Pancreas (tissue), 10 donors: Measurements from ENCODE around the gene RREB1. TPM values are rescaled to one million over a fixed set of nuclear protein-coding genes. Genes with fewer than 3 reads are reported as not detected.

Experiments used
- ATAC-seq, 4 donors: fragments of 200-7000 bp; cut with Tn5 transposase; one replicate each; pipeline versions ENCODE4 v1.8.0 to v1.9.1; 2020; ENCODE audit warnings: mild to moderate bottlenecking in 4 of 4, moderate library complexity in 4 of 4
- DNase-seq, 6 donors: peaks; one replicate each; pipeline ENCODE4 v3.0.0-alpha.2; 2020
- FAIRE-seq: peaks from 2 replicates; lab custom pipeline; 2012; peaks lifted over from hg19 to GRCh38; lab: Jason Lieb, UNC
- H3K27ac ChIP-seq, 4 donors: fragments of 200-600 bp; sonication (generic); 1 replicate in 3 of 4; 2 replicates in 1 of 4; pipeline versions ENCODE4 v1.5.0 to v1.8.0; 2020
- H3K27me3 ChIP-seq, 4 donors: fragments of 200-600 bp; one replicate each; pipeline ENCODE4 v1.8.0; 2021
- H3K36me3 ChIP-seq, 3 donors: fragments of 200-600 bp; sonication (generic) in 1 of 3; one replicate each; pipeline versions ENCODE4 v1.5.0 to v1.8.0; 2020 to 2021
- H3K4me1 ChIP-seq, 3 donors: fragments of 200-600 bp; one replicate each; pipeline ENCODE4 v1.8.0; 2021
- H3K4me3 ChIP-seq, 4 donors: fragments of 200-600 bp; sonication (generic) in 2 of 4; one replicate each; pipeline versions ENCODE4 v1.5.0 to v1.8.0; 2020 to 2021
- H3K9me3 ChIP-seq, 4 donors: fragments of 200-600 bp; one replicate each; pipeline ENCODE4 v1.8.0; 2021
- CTCF ChIP-seq, 4 donors: fragments of 200-600 bp; sonication (generic) in 3 of 4; IDR thresholded peaks; one replicate each; pipeline versions ENCODE4 v1.5.0 to v1.8.0; 2021; ENCODE audit warnings: antibody characterized with exemption in 4 of 4
- WGBS, 2 donors: extraction: QIAGEN DNeasy Blood & Tissue Kit; methylation state at CpG; one replicate each; pipeline ENCODE4 v1.1.7; 2013; 5-methylcytosine and 5-hydroxymethylcytosine counted together
- intact Hi-C, 3 donors: fragments of 100-400 bp; cut with DNase I; formaldehyde crosslinking; loops; one replicate each; pipeline versions ENCODE4 v1.11.1 to v1.14.2; 2022
- polyA plus RNA-seq, 2 donors: library from polyadenylated mRNA; stranded (reverse); fragments of 200-250 nt; gene quantifications; one replicate each; pipeline ENCODE4 v1.2.3, GENCODE V29; 2013
- total RNA-seq, 6 donors: library from RNA; stranded (reverse); fragmentation: NEBNext Ultra II Directional in 4 of 6; extraction: Animal tissue kit (Norgen Biotek cat#: 25700) in 4 of 6; gene quantifications; one replicate each; pipeline versions ENCODE4 v1.2.1 to v1.2.4, GENCODE V29; 2021 to 2023
- donor health status: healthy with polysubstance abuse.
- donor health status: DM: no; HTN: no; CAD: no; lungs with moderate emphysema.
- donor health status: DM: no; HTN: no; CAD: no.
- donor health status: control.
- donor health status: control.
- donor health status: Bipolar disorder and iron deficiency.
- donor health status: DM: yes; HTN: yes; CAD: no.
- donor health status: DM: no; HTN: no; CAD: no.
- donor health status: DM: no; HTN: no; CAD: no.
- donor health status: DM: yes; HTN: yes; CAD: no.

Gene RREB1
- total and polyA plus RNA-seq, 8 donors, result 8.9 to 45.3 (median 29.1) TPM

- no peak for FAIRE-seq
- Histone ChIP-seq H3K27me3 (no peaks in the 10 kb centered on the region), H3K4me3 (no peak overlapping the region), H3K36me3 (no peaks in the 10 kb centered on the region), H3K27ac (no peak overlapping the region), H3K9me3 (no peaks in the 10 kb centered on the region), H3K4me1 (peaks cover 5 to 20% (median 11%) of the 10 kb centered on the region in 3 donors)
- WGBS, 2 donors, result 60 to 70% methylated on average over 7 of the region's 7 CpGs
- TF ChIP-seq CTCF (IDR thresholded peaks at IDR 0.05), result no peak
- no peak for DNase-seq
- no peak for ATAC-seq
- intact Hi-C loops, result no loop called here
Measured at GRCh38 chr6:7276199-7276524, 168.4 kb downstream of the RREB1 start.

- intact Hi-C loops, result loop anchor here in 2 of 3 donors (10.0 kb wide), 2 partner anchors 122 to 332 kb away; no protein-coding TSS in a partner anchor
- no peaks in the 10 kb centered on the region for H3K9me3 ChIP-seq
- TF ChIP-seq CTCF (IDR thresholded peaks at IDR 0.05), result no peak
- WGBS, 2 donors, result 80 to 89% methylated on average over 10 of the region's 10 CpGs
- H3K36me3 ChIP-seq, result peaks cover 0 to 7% (median 4%) of the 10 kb centered on the region in 3 donors
- ATAC-seq (no peak), DNase-seq (no peak), FAIRE-seq (no peak)
- no peak overlapping the region for H3K4me3 ChIP-seq
- no peaks in the 10 kb centered on the region for H3K27me3 ChIP-seq
- H3K27ac ChIP-seq, result no peak overlapping the region
- peaks cover 0 to 12% (median 11%) of the 10 kb centered on the region in 3 donors for H3K4me1 ChIP-seq
Measured at GRCh38 chr6:7282097-7282906, 174.5 kb downstream of the RREB1 start.

- TF ChIP-seq CTCF (IDR thresholded peaks at IDR 0.05), result no peak
- no peaks in the 10 kb centered on the region for H3K9me3 ChIP-seq
- H3K36me3 ChIP-seq, result peaks cover 0 to 10% (median 9%) of the 10 kb centered on the region in 3 donors
- whole genome bisulfite sequencing, 2 donors, result 84 to 87% methylated on average over 2 of the region's 2 CpGs
- FAIRE-seq (no peak), DNase-seq (no peak), ATAC-seq (no peak)
- H3K4me3 ChIP-seq, result no peak overlapping the region
- peaks cover 0 to 7% (median 2%) of the 10 kb centered on the region in 3 donors for H3K4me1 ChIP-seq
- H3K27ac ChIP-seq, result no peak overlapping the region
- H3K27me3 ChIP-seq, result no peaks in the 10 kb centered on the region
- intact Hi-C loops, result loop anchor here in 2 of 3 donors (10.0 kb wide), 2 partner anchors 121 to 331 kb away; no protein-coding TSS in a partner anchor
Measured at GRCh38 chr6:7283676-7284075, 175.9 kb downstream of the RREB1 start.

GRCh38 chr6:7285416-7285815, 177.7 kb downstream of the RREB1 start:
- Histone ChIP-seq H3K27ac (no peak overlapping the region), H3K4me1 (peaks cover 0 to 4% (median 0%) of the 10 kb centered on the region in 3 donors), H3K36me3 (peaks cover 0 to 19% (median 10%) of the 10 kb centered on the region in 3 donors), H3K4me3 (no peak overlapping the region), H3K9me3 (no peaks in the 10 kb centered on the region), H3K27me3 (no peaks in the 10 kb centered on the region)
- no peak for FAIRE-seq
- ATAC-seq, result no peak
- no peak for DNase-seq
- 88 to 95% methylated on average over 6 of the region's 6 CpGs for WGBS, 2 donors
- no peak for TF ChIP-seq CTCF (IDR thresholded peaks at IDR 0.05)
- intact Hi-C loops, result loop anchor here in 2 of 3 donors (10.0 kb wide), 2 partner anchors 119 to 329 kb away; no protein-coding TSS in a partner anchor

- no peak overlapping the region for H3K27ac ChIP-seq
- no peak overlapping the region for H3K4me3 ChIP-seq
- TF ChIP-seq CTCF (IDR thresholded peaks at IDR 0.05), result no peak
- intact Hi-C loops, result loop anchor here in 1 of 3 donors (10.0 kb wide), 1 partner anchor 295 kb away; no protein-coding TSS in a partner anchor
- FAIRE-seq (no peak), ATAC-seq (no peak), DNase-seq (no peak)
- 62 to 74% methylated on average over 1 of the region's 1 CpG for WGBS, 2 donors
- H3K4me1 ChIP-seq, result no peaks in the 10 kb centered on the region
- H3K36me3 ChIP-seq, result peaks cover 0 to 46% (median 29%) of the 10 kb centered on the region in 3 donors
- no peaks in the 10 kb centered on the region for H3K27me3 ChIP-seq
- no peaks in the 10 kb centered on the region for H3K9me3 ChIP-seq
Measured at GRCh38 chr6:7290079-7290478, 182.3 kb downstream of the RREB1 start.
